Neural cell (in vitro differentiated cells): Measurements from ENCODE around the gene PRF1. TPM values are rescaled to one million over a fixed set of nuclear protein-coding genes. Genes with fewer than 3 reads are reported as not detected.

Experiments
- H2AFZ ChIP-seq: fragments of 200-600, 300-800 bp; sonication (generic), shearing (Covaris generic); 2 replicates; pipeline ENCODE4 v1.6.0; 2014; ENCODE audit warnings: low read depth, mild to moderate bottlenecking, antibody characterized with exemption, low read length, moderate library complexity
- H3F3A ChIP-seq: fragments of 200-600 bp; shearing (Covaris generic); 2 replicates; pipeline ENCODE4 v1.6.1; 2016; ENCODE audit warnings: mild to moderate bottlenecking, moderate library complexity, mixed read lengths, antibody characterized with exemption, low read length; ENCODE audit not compliant: insufficient read depth, poor library complexity, severe bottlenecking
- H3K27ac ChIP-seq: fragments of 200-600, 300-800 bp; sonication (generic), shearing (Covaris generic); 2 replicates; pipeline ENCODE4 v1.5.1; 2014; ENCODE audit warnings: mild to moderate bottlenecking, low read length, moderate library complexity
- H3K27me3 ChIP-seq: fragments of 300-800, 200-600 bp; sonication (generic), shearing (Covaris generic); 2 replicates; pipeline ENCODE4 v1.6.0; 2014; ENCODE audit warnings: mild to moderate bottlenecking, low read depth, low read length, moderate library complexity; ENCODE audit not compliant: insufficient read depth
- H3K36me3 ChIP-seq: fragments of 300-800, 200-600 bp; sonication (generic), shearing (Covaris generic); 2 replicates; pipeline ENCODE4 v1.5.1; 2014; ENCODE audit warnings: mild to moderate bottlenecking, antibody characterized with exemption, low read length, moderate library complexity; ENCODE audit not compliant: insufficient read depth
- H3K4me2 ChIP-seq: fragments of 300-800, 200-600 bp; sonication (generic), shearing (Covaris generic); 2 replicates; pipeline ENCODE4 v1.6.0; 2014; ENCODE audit warnings: mild to moderate bottlenecking, low read length
- H3K4me3 ChIP-seq: fragments of 300-800, 200-600 bp; sonication (generic), shearing (Covaris generic); 2 replicates; pipeline ENCODE4 v1.5.1; 2014; ENCODE audit warnings: mild to moderate bottlenecking, low read length, moderate library complexity
- H3K79me2 ChIP-seq: fragments of 200-600 bp; shearing (Covaris generic); replicated peaks from 2 replicates; pipeline ENCODE4 v1.6.0; 2014; ENCODE audit warnings: mild to moderate bottlenecking, low read length, moderate library complexity; ENCODE audit not compliant: insufficient read depth
- H3K9ac ChIP-seq: fragments of 300-800, 200-600 bp; sonication (generic), shearing (Covaris generic); 2 replicates; pipeline ENCODE4 v1.6.1; 2016; ENCODE audit warnings: mild to moderate bottlenecking, low read length, mixed read lengths
- H3K9me2 ChIP-seq: fragments of 200-600 bp; shearing (Covaris generic); 2 replicates; pipeline ENCODE4 v1.6.1; 2016; ENCODE audit warnings: mild to moderate bottlenecking, low read length, mixed read lengths; ENCODE audit not compliant: insufficient read depth
- H3K9me3 ChIP-seq: fragments of 200-600, 300-800 bp; sonication (generic), shearing (Covaris generic); 2 replicates; pipeline ENCODE4 v1.6.1; 2016; ENCODE audit warnings: mild to moderate bottlenecking, mixed run types, low read length, moderate library complexity, mixed read lengths
- H4K20me1 ChIP-seq: fragments of 200-600 bp; shearing (Covaris generic); 2 replicates; pipeline ENCODE4 v1.6.1; 2016; ENCODE audit warnings: mild to moderate bottlenecking, mixed run types; ENCODE audit not compliant: insufficient read depth
- CTCF ChIP-seq: fragments of 450-650 bp; IDR thresholded peaks from 2 replicates; pipeline ENCODE4 v1.5.1; 2014; ENCODE audit warnings: antibody characterized with exemption, mild to moderate bottlenecking, moderate library complexity; ENCODE audit not compliant: poor library complexity, severe bottlenecking
- EP300 ChIP-seq: fragments of 450-650 bp; conservative IDR thresholded peaks from 2 replicates; pipeline ENCODE4 v1.6.1; 2014; ENCODE audit warnings: antibody characterized with exemption, mild to moderate bottlenecking, moderate library complexity; ENCODE audit not compliant: poor library complexity, severe bottlenecking
- EZH2 ChIP-seq: fragments of 200-600, 300-800 bp; shearing (Covaris generic), sonication (generic); IDR thresholded peaks from 2 replicates; pipeline ENCODE4 v1.6.1; 2014; ENCODE audit warnings: antibody characterized with exemption, low read length, borderline replicate concordance, mild to moderate bottlenecking; ENCODE audit not compliant: insufficient read depth, poor library complexity, severe bottlenecking
- MXI1 ChIP-seq: fragments of 450-650 bp; conservative IDR thresholded peaks from 2 replicates; pipeline ENCODE4 v1.6.1; 2014; ENCODE audit warnings: antibody characterized with exemption, mild to moderate bottlenecking; ENCODE audit not compliant: poor library complexity, severe bottlenecking
- POLR2AphosphoS5 ChIP-seq: IDR thresholded peaks from 2 replicates; pipeline ENCODE4 v1.6.1; 2012
- RAD21 ChIP-seq: fragments of 450-650 bp; conservative IDR thresholded peaks from 2 replicates; pipeline ENCODE4 v1.6.1; 2014; ENCODE audit warnings: antibody characterized with exemption, mild to moderate bottlenecking, moderate library complexity
- REST ChIP-seq: IDR thresholded peaks from 2 replicates; pipeline ENCODE4 v1.6.1; 2012; ENCODE audit warnings: borderline replicate concordance
- SMC3 ChIP-seq: fragments of 450-650 bp; conservative IDR thresholded peaks from 2 replicates; pipeline ENCODE4 v1.6.1; 2014; ENCODE audit warnings: antibody characterized with exemption, mild to moderate bottlenecking, moderate library complexity; ENCODE audit not compliant: poor library complexity
- TAF1 ChIP-seq: IDR thresholded peaks from 2 replicates; pipeline ENCODE4 v1.6.1; 2012; ENCODE audit warnings: low read depth
- polyA plus RNA-seq: library from polyadenylated mRNA; depleted of rRNA; stranded (reverse); fragments of >200 nt; gene quantifications from 2 replicates; pipeline ENCODE4 v1.2.3, GENCODE V29; 2014

PRF1 gene
- polyA plus RNA-seq, 1 donor from 2014 or later: not detected

DNA sequence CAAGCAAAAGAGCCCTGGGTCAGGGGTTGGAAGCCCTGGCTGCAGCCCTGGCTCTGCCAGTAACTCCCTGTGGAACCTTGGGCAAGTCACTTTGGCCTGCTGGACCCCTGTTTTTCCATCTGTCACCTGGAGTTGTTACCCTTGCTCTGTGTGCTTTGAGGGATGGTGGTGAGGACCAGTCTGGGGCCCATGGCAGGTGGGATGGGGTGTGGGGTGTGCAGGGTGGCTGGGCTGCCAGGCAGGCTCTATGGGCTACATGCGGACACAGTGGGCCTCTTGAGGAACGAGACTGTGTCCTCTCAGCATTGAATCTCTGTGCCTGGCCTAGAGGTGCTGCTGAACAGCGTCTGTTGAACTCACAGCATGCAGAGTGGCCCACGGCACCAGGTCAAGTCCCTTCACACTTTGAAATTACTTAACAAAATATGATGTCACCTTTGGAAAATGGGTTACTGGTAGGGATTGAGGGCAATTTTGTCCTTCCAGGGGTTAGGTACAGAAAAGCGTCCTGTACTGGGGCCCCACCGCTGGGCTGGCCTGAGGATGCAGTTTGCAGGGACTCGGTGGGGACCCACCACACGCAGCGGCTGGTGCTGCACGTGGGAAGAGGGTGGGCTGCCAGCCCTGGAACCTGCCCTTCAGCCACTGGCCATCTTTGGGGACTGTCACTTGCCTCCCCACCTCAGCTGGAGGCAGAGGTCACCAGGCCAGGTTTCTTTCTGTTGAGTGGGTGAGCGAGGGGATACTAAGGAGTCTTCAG lies 45.3 kb downstream of the PRF1 start:
- no peaks in the 10 kb centered on the region for H4K20me1 ChIP-seq
- no peaks in the 10 kb centered on the region for H3K9me2 ChIP-seq
- TF ChIP-seq POLR2AphosphoS5: no peak
- no peak for TF ChIP-seq MXI1
- TF ChIP-seq TAF1: no peak
- TF ChIP-seq EZH2: no peak
- no peak for TF ChIP-seq CTCF
- TF ChIP-seq SMC3: no peak
- TF ChIP-seq RAD21: no peak
- no peak for TF ChIP-seq REST
- no peak for TF ChIP-seq EP300
- no peak overlapping the region for H3K27ac ChIP-seq
- no peak overlapping the region for H3K4me2 ChIP-seq
- no peak overlapping the region for H3K4me3 ChIP-seq
- H2AFZ ChIP-seq: no peak overlapping the region
- H3K9me3 ChIP-seq: no peaks in the 10 kb centered on the region
- H3K27me3 ChIP-seq: no peaks in the 10 kb centered on the region
- H3K9ac ChIP-seq: no peak overlapping the region
- H3K79me2 ChIP-seq: no peaks in the 10 kb centered on the region
- no peaks in the 10 kb centered on the region for H3F3A ChIP-seq
- H3K36me3 ChIP-seq: no peaks in the 10 kb centered on the region

GRCh38 chr10:70555371-70555770 lies 47.2 kb downstream of the PRF1 start:
- H4K20me1 ChIP-seq: no peaks in the 10 kb centered on the region
- no peaks in the 10 kb centered on the region for H3K36me3 ChIP-seq
- H3K9me2 ChIP-seq: no peaks in the 10 kb centered on the region
- no peak overlapping the region for H3K4me2 ChIP-seq
- no peaks in the 10 kb centered on the region for H3K27me3 ChIP-seq
- no peak overlapping the region for H3K4me3 ChIP-seq
- H3K79me2 ChIP-seq: no peaks in the 10 kb centered on the region
- no peaks in the 10 kb centered on the region for H3K9me3 ChIP-seq
- H3K9ac ChIP-seq: no peak overlapping the region
- H2AFZ ChIP-seq: no peak overlapping the region
- H3F3A ChIP-seq: no peaks in the 10 kb centered on the region
- no peak overlapping the region for H3K27ac ChIP-seq
- TF ChIP-seq EZH2 (no peak), MXI1 (no peak), CTCF (no peak), EP300 (no peak), POLR2AphosphoS5 (no peak), SMC3 (no peak)
